H1 (cell line): ENCODE results near the gene CDH15. TPM values are rescaled to one million over a fixed set of nuclear protein-coding genes. Genes with fewer than 3 reads are reported as not detected.

Experiments used
- CHD2 ChIP-seq: IDR thresholded peaks from 2 replicates; pipeline ENCODE4 v1.6.1; 2012; ENCODE audit warnings: low read length, improper control_type of control experiment
- polyA plus RNA-seq, 7 experiments: library from polyadenylated mRNA; depleted of rRNA in 3 of 7; stranded (reverse) in 5 of 7; unstranded in 2 of 7; fragments of >200 nt in 5 of 7; fragments of 200-250 nt in 2 of 7; gene quantifications; 1 replicate in 5 of 7; 2 replicates in 1 of 7; 4 replicates in 1 of 7; pipeline versions ENCODE4 v1.2.1 to v1.2.3, GENCODE V29; 2011 to 2013; ENCODE audit warnings: missing spikeins in 2 of 7, mixed read lengths in 2 of 7
- total RNA-seq: library from RNA; stranded (reverse); fragmentation: NEBNext Ultra II Directional; extraction: Animal tissue kit (Norgen Biotek cat#: 25700); gene quantifications from 2 replicates; pipeline ENCODE4 v1.2.1, GENCODE V29; 2021
- TF ChIP-seq, protein P1 (sequence below): IDR thresholded peaks from 2 replicates; pipeline ENCODE4 v1.6.1; 2012; ENCODE audit warnings: inconsistent platforms

The CDH15 gene
- total and polyA plus RNA-seq, 2 of the 8 experiments (the other 6 are each of a cell fraction or from before 2014, with no cell fraction given): 0.50 to 0.82 TPM

DNA sequence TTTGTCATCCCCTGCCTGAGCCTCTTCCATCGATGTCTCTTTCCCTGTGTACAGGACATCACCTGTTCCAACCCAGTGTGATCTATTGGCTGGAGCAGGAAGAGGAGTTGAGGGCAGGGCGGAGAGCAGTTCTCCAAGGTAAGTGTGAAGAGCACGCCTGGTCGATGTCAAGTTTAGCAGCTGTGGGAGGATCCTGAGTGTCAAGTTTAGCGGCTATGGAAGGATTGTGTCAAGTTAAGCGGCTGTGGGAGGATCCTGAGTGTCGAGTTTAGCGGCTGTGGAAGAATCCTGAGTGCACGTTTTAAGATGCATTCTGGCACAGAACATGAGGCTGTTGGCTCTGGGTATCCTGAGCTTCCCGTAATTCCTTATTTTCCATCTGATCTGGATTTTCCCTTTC lies 53.1 kb downstream of the CDH15 start (continued):
- TF ChIP-seq, protein P1, sequence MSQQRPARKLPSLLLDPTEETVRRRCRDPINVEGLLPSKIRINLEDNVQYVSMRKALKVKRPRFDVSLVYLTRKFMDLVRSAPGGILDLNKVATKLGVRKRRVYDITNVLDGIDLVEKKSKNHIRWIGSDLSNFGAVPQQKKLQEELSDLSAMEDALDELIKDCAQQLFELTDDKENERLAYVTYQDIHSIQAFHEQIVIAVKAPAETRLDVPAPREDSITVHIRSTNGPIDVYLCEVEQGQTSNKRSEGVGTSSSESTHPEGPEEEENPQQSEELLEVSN: no peak
- no peak for TF ChIP-seq CHD2
